ENCODE measurements around the gene SLC22A6.
"Not testable (repeated sequence)": the region's sequence is repeated elsewhere in the genome, so short reads cannot be mapped to it uniquely, and the experiment has no call there.

The SLC22A6 gene

DNA sequence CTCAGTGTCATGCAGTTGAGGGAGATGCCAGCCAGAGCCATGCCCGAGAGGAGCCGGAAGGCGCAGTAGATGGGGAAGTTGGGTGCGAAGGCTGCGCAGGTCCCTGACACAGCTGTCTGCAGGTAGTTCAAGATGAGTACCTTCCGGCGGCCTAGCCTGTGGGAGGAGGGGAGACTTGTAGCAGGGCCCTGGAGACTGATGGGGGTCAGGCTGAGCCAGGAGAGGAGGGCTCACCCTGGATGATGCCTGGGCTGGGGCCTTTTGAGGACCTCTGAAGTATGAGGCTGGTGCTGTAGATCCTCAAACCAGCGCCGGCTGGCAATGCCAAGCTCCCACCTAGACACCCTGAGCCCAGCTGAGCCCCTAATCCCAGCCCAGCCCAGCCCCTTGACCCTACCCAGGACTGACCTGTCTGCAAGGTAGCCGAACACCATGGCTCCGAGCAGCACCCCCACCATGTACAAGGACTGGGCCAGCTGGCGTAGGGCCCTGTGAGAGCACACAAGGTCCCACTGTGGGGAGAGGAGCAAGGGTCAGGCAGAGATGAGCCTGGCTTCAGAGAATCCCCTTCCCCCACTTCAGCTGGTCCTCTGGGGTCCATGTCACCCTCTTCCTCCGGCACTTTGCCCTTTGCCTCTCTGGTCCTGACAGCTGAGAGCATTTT, 1.1 kb downstream of the SLC22A6 start:
- DNase-seq: no peak

GRCh38 chr11:62981743-62982142, 3.0 kb downstream of the SLC22A6 start:
- DNase-seq: no peak

DNA sequence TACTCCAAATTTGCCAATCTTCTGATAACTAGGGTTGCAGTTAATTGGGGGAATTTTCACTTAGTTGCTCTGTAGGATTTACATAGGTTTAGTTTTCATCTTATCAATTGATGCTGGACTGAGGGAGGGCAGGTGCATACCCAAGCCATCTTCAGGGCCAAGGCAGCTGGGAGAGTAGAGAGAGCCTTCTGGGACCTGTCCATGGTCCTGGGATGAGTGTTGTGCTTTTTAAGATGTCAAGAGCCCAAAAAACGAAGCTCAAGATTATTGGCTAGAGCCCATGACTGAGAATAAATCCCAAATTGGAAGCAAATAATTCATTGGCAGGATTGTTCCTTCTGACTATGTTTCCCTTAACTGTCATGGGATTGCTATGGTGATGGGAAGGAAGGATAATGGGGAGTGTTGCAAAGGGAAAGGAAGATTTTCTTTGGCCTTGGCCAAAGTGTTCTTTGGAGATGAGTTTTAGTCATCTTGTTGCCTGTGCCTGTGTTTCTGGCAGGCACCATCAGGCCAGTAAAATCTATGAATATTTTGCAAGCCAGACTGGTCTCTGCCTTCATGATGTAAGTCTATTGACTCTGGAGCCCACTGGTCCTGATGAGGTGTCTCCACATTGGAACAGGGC, 4.5 kb downstream of the SLC22A6 start:
- DNase-seq: no peak

DNA sequence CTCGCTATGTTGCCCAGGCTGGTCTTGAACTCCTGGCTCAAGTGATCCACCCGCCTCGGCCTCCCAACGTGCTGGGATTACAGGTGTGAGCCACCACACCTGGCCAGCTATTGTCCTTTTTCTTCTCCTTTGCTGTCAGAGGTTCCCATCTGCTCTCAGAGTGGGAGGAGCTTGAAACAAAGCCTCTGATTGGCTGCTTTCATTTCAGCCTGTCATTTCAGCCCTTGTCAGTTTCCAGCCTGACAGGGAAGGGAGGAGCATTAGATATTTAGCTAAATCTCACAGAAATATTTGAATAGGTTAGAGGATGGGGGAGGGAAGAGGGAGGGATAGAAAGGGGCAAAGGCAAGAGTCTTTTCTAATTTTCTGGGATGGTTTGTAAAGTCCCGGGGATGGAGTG, 8.7 kb downstream of the SLC22A6 start:
- DNase-seq: no peak

- no peak for DNase-seq
Observed at GRCh38 chr11:62974848-62975522, 9.8 kb downstream of the SLC22A6 start.

GRCh38 chr11:62965574-62965973, 19.2 kb downstream of the SLC22A6 start:
- DNase-seq: no peak

DNA sequence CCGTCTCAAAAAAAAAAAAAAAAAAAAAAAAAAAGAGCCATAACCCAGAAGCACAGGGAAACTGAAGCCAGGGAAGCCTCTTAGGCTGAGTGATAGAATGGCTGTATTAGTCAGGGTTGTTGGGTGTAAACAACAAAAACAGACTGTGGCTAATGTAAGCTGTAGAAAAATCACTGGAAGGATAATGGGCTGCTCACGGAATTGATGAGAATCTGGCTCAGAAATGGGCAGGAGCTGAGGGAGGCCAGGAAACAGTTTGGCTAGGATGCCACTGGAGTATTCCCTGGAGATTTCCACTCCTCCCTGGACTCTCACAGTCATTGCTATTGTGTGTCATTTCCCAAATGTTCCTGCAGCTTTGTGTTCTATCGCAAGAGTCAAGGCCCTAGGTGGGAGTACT, 22.4 kb downstream of the SLC22A6 start:
- no peak for DNase-seq

DNA sequence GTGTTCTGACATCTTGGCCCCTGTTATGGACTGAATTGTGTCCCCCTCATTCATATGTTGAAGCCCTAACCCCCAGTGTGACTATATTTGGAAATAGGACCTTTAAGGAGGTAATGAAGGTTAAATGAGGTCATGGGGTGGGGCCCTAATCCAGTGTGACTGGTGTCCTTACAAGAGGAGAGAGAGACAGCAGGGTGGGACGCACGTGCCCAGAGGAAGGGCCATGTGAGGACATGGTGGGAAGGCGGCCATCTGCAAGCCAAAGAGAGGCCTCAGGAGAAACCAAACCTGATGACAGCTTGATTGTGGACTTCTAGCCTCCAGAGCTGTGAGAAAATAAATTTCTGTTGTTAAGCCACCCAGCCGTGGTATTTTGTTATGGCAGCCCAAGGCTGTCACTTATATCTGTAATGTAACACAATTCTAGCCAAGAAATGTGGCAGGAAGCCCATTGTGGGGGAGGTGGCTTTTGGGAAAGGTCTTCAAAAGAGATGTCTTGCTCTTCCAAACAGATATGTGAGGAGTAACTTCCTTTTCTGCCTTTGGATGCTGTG, 23.7 kb downstream of the SLC22A6 start:
- no peak for DNase-seq

DNA sequence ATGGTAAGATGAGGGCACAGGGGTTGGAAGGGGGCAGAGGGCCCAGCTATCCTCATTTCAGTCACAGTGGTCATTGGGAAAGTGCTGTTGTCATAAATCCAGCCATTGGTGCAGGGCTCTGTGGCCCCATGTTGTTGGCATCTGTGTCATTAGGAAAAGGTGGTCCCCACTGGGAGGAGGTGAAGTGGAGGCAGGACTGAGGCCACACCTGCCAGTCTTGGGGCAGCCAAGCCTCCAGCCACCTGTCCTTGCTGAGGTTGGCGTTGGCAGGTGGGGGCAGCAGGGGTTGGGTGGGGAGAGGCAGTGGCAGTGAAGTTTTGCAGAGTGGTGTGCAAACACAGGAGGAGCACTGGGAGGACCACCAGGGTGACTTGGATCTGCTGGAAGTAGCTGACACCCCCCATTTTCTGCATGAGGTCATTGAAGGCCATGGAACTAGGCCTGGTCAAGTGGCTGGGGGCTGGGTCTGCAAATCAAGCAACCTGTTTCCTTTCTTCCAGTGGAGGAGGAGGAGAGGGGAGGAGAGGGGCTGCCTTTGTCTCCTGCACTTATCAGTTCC, 25.3 kb downstream of the SLC22A6 start:
- DNase-seq: no peak

GRCh38 chr11:62958547-62959421, 26.0 kb downstream of the SLC22A6 start:
- no peak for DNase-seq

GRCh38 chr11:62957147-62957546, 27.6 kb downstream of the SLC22A6 start:
- DNase-seq: no peak

- DNase-seq: no peak
Observed at GRCh38 chr11:62954478-62954877, 30.3 kb downstream of the SLC22A6 start.

DNA sequence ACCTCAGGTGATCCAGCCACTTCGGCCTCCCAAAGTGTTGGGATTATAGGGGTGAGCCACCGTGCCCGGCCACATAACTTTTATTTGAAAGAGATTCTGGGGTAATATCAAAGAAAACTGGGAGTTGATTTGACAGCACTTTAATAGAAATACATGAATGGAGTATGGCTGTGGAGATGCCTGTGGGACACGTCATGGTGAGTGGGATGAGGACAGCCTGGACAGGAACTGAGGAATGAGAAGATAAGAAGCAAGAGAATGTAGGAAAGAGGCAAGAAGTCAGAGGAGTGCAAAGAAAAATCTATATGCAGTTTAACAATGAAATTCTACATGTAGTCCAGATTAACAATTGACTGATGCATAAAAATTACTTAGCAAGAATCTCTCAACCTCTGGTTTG, 31.0 kb downstream of the SLC22A6 start:
- DNase-seq: no peak

- DNase-seq: no peak
Observed at GRCh38 chr11:62948765-62949320, 35.9 kb downstream of the SLC22A6 start.

GRCh38 chr11:62945538-62945937, 39.2 kb downstream of the SLC22A6 start:
- DNase-seq: not testable (repeated sequence)

DNA sequence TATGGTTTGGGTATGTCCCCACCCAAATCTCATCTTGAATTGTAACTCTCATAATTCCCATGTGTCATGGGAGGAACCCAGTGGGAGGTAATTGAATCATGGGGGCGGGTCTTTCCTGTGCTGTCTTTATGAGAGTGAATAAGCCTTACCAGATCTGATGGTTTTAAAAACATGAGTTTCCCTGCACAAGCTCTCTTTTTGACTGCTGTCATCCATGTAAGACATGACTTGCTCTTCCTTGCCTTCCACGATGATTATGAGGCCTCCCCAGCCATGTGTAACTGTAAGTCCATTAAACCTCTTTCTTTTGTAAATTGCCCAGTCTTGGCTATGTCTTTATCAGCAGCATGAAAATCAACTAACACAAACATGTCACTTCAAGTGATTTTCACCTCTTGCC, 47.2 kb downstream of the SLC22A6 start:
- DNase-seq: not testable (repeated sequence)

DNA sequence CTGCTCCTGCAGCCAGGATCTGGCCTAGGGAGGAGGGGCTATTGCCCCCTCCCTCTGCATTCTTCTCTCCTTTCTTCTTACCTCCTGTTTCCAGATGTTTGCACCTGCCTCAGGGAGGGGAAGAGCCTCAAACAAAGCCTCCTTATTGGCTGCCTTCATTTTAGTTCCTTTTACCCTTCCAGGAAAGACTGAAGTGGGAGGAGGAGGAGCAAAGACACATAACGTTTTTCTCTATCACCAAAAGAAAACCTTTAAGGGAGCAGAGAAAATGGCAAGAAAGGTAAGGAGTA, 50.3 kb downstream of the SLC22A6 start:
- DNase-seq: no peak

DNA sequence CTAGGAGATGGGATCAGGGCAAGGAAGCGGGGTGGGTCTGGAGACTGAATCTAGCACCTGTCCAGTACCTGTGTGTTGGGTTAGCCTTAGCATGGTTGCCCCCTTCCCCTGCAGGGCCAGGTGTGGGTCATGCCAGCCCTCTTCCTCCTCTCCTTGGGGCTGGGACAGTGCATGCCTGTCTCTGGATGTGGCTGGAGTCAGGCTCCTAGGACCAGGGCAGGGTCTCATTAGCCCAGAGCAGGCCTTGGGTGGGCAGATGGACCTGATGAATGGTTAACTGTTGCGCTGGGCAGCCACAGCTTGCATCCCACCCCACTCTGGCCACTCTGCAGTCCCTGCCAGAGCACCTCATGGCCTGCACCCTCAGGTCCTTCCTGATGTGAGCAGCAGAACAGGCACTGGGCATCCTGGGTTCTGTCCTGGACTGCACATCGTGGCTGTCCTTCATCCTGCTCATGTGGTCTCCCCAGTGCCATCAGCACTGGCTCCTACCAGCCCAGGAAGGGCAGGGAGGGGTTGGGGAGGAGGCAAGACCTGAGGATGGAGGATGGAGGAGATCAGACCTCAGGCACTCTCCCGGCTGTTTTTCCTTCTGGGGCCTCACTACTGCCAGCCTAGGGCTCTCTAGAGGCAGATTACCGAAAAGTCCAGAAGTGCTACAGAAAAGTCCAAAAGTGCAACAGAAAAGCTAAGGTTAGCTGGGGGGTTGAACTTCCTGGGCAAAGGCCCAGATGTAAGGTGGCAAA, 50.8 kb downstream of the SLC22A6 start:
- DNase-seq: no peak

DNA sequence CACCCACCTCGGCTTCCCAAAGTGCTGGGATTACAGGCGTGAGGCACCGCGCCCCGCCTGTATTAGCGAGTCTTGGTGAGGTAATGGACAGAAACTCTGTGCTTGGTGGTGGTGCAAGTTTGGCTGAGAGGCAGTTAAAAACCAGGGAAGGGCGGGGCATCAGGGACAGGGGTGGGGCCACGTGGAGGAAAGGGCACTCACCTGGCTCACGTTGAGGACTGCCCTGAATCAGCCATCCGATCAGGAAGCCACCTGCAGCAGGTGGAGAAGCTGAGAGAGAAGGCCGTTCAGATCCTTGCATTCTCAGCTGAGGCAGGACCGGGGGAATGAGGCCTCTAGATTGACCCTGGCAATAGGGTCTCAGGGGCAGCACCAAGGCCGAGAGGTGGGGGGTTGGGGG, 51.5 kb downstream of the SLC22A6 start:
- DNase-seq: no peak

GRCh38 chr11:62931499-62932278, 53.1 kb downstream of the SLC22A6 start:
- DNase-seq: no peak

DNA sequence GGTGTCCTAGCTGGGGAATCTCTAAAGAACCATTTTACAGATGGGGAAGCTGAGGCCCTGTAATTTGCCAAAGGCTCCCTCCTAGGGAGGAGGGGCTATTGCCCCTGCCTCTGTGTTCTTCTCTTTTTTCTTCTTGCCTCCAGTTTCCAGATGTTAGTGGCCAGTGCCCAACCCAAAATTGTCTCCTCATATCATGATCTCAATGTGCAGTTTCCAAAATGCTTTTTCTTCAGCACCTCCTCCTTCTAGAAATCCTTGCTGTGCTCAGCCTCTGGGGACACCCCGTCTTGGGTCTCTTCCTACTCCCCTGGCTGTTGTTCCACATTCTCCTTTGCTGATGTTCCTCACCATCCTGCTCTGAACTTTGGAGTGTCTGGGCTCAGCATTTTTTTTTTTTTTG, 54.1 kb downstream of the SLC22A6 start:
- no peak for DNase-seq
